H54 (cell line): ENCODE results near the gene EMC9.

ENCODE experiments used
- DNase-seq: peaks from one replicate; pipeline ENCODE4 v3.0.0; 2011; ENCODE audit warnings: low spot score, mixed read lengths; ENCODE audit not compliant: insufficient read length
- FAIRE-seq: peaks from 3 replicates; lab custom pipeline; 2011; peaks lifted over from hg19 to GRCh38; lab: Jason Lieb, UNC
- POLR2A ChIP-seq: IDR thresholded peaks from 2 replicates; pipeline ENCODE4 v1.6.1; 2011; ENCODE audit warnings: low read depth, mild to moderate bottlenecking, low read length

The EMC9 gene

GRCh38 chr14:24181371-24182077, 40.1 kb upstream of the EMC9 start:
- DNase-seq (no peak), FAIRE-seq (no peak)
- no peak for TF ChIP-seq POLR2A

- no peak for TF ChIP-seq POLR2A
- no peak for DNase-seq
- FAIRE-seq: no peak
Observed at GRCh38 chr14:24179961-24180796, 38.8 kb upstream of the EMC9 start.

GRCh38 chr14:24179294-24179960, 38.0 kb upstream of the EMC9 start:
- FAIRE-seq: no peak

GRCh38 chr14:24178399-24179178, 37.2 kb upstream of the EMC9 start:
- TF ChIP-seq POLR2A: no peak
- no peak for FAIRE-seq
- DNase-seq: no peak

More at GRCh38 chr14:24179294-24179960, 38.0 kb upstream of the EMC9 start:
- TF ChIP-seq POLR2A: no peak
- DNase-seq: no peak

GRCh38 chr14:24177891-24178290, 36.5 kb upstream of the EMC9 start:
- TF ChIP-seq POLR2A: no peak
- no peak for FAIRE-seq
- no peak for DNase-seq

- TF ChIP-seq POLR2A: no peak
- FAIRE-seq (no peak), DNase-seq (no peak)
Observed at GRCh38 chr14:24177041-24177825, 35.8 kb upstream of the EMC9 start.

GRCh38 chr14:24176599-24176998, 35.2 kb upstream of the EMC9 start:
- no peak for TF ChIP-seq POLR2A
- DNase-seq: no peak
- FAIRE-seq: no peak

- FAIRE-seq (no peak), DNase-seq (no peak)
- no peak for TF ChIP-seq POLR2A
Observed at GRCh38 chr14:24172871-24173281, 31.5 kb upstream of the EMC9 start.

- no peak for FAIRE-seq
- TF ChIP-seq POLR2A: no peak
- DNase-seq: no peak
Observed at GRCh38 chr14:24172261-24172860, 31.0 kb upstream of the EMC9 start.

GRCh38 chr14:24171422-24172260, 30.2 kb upstream of the EMC9 start, which contains the start of gene REC8:
TSS of gene REC8 (plus strand) at chr14:24172080. CDS start at chr14:24172553, 473 bp downstream.
- TF ChIP-seq POLR2A: no peak
- FAIRE-seq (no peak), DNase-seq (no peak)

GRCh38 chr14:24167469-24168114, 26.2 kb upstream of the EMC9 start:
- DNase-seq (no peak), FAIRE-seq (no peak)
- TF ChIP-seq POLR2A: no peak

- no peak for DNase-seq
- no peak for FAIRE-seq
- TF ChIP-seq POLR2A: no peak
Observed at GRCh38 chr14:24165785-24166184, 24.4 kb upstream of the EMC9 start.
